ENCODE measurements around the gene LAMP5.

GRCh38 chr20:9574776-9575175 is 60.4 kb downstream of the LAMP5 start:
- TF ChIP-seq POLR2A (IDR thresholded peaks at IDR 0.05) (no peak), POLR2AphosphoS5 (IDR thresholded peaks at IDR 0.05) (no peak), CTCF (IDR thresholded peaks at IDR 0.05) (no peak)

All from prostate gland (tissue), 2 donors.